GM23338 (cell line): ENCODE results near the gene GADD45A. TPM values are rescaled to one million over a fixed set of nuclear protein-coding genes. Genes with fewer than 3 reads are reported as not detected.

ENCODE experiments used
- ATAC-seq: fragments of 200-7000 bp; cut with Tn5 transposase; 3 replicates; pipeline ENCODE4 v1.9.1; 2020
- DNase-seq: peaks from one replicate; pipeline ENCODE4 v3.0.0-alpha.2; 2015; ENCODE audit warnings: low spot score
- H2AFZ ChIP-seq: fragments of 200-600 bp; sonication (generic); 2 replicates; pipeline ENCODE4 v1.8.0; 2016; ENCODE audit warnings: antibody characterized with exemption, mild to moderate bottlenecking, moderate library complexity
- H3F3A ChIP-seq: fragments of 200-600 bp; sonication (generic); replicated peaks from 2 replicates; pipeline ENCODE4 v1.8.0; 2017; ENCODE audit warnings: antibody characterized with exemption, mixed run types, low read depth
- H3K27ac ChIP-seq: fragments of 200-600 bp; sonication (generic); 2 replicates; pipeline ENCODE4 v1.6.1; 2016; ENCODE audit warnings: low read depth
- H3K27me3 ChIP-seq: fragments of 200-600 bp; sonication (generic); 2 replicates; pipeline ENCODE4 v1.8.0; 2016; ENCODE audit warnings: mild to moderate bottlenecking, mixed run types, moderate library complexity; ENCODE audit not compliant: insufficient read depth
- H3K36me3 ChIP-seq: fragments of 200-600 bp; sonication (generic); 2 replicates; pipeline ENCODE4 v1.8.0; 2016; ENCODE audit warnings: mild to moderate bottlenecking; ENCODE audit not compliant: insufficient read depth
- H3K4me1 ChIP-seq: fragments of 200-600 bp; sonication (generic); 2 replicates; pipeline ENCODE4 v1.8.0; 2016; ENCODE audit warnings: mild to moderate bottlenecking, moderate library complexity; ENCODE audit not compliant: insufficient read depth
- H3K4me2 ChIP-seq: fragments of 200-600 bp; sonication (generic); 2 replicates; pipeline ENCODE4 v1.7.1; 2017; ENCODE audit warnings: mixed run types
- H3K4me3 ChIP-seq: fragments of 200-600 bp; sonication (generic); 2 replicates; pipeline ENCODE4 v1.6.1; 2016; ENCODE audit warnings: mixed run types
- H3K79me2 ChIP-seq: fragments of 200-600 bp; sonication (generic); replicated peaks from 2 replicates; pipeline ENCODE4 v1.8.0; 2017; ENCODE audit warnings: mild to moderate bottlenecking; ENCODE audit not compliant: insufficient read depth
- H3K9me2 ChIP-seq: fragments of 200-600 bp; sonication (generic); 2 replicates; pipeline ENCODE4 v1.8.0; 2017; ENCODE audit not compliant: insufficient read depth
- H4K20me1 ChIP-seq: fragments of 200-600 bp; sonication (generic); replicated peaks from 2 replicates; pipeline ENCODE4 v1.8.0; 2017; ENCODE audit warnings: mild to moderate bottlenecking; ENCODE audit not compliant: insufficient read depth
- H3K27ac Mint-ChIP-seq: 2 replicates; pipeline ENCODE4 v1.8.0; 2020; ENCODE audit warnings: inconsistent platforms, mild to moderate bottlenecking, moderate library complexity, mixed read lengths
- H3K27me3 Mint-ChIP-seq: 3 replicates; pipeline ENCODE4 v1.8.0; 2022; ENCODE audit warnings: low read depth, mild to moderate bottlenecking, moderate library complexity, mixed read lengths, inconsistent platforms; ENCODE audit not compliant: insufficient read depth, poor library complexity
- H3K36me3 Mint-ChIP-seq: 3 replicates; pipeline ENCODE4 v1.8.0; 2021; ENCODE audit warnings: low read depth, mild to moderate bottlenecking, inconsistent platforms, moderate library complexity, mixed read lengths
- H3K4me1 Mint-ChIP-seq: 3 replicates; pipeline ENCODE4 v1.8.0; 2020; ENCODE audit warnings: mild to moderate bottlenecking, inconsistent platforms, mixed read lengths
- H3K4me3 Mint-ChIP-seq: 3 replicates; pipeline ENCODE4 v1.8.0; 2021; ENCODE audit warnings: moderate library complexity, mild to moderate bottlenecking, inconsistent platforms, mixed read lengths
- H3K9me3 Mint-ChIP-seq: 3 replicates; pipeline ENCODE4 v1.8.0; 2020; ENCODE audit warnings: moderate library complexity, mild to moderate bottlenecking, inconsistent platforms, mixed read lengths
- EZH2phosphoT487 ChIP-seq: fragments of 200-600 bp; sonication (generic); IDR thresholded peaks from one replicate; pipeline ENCODE4 v1.8.1; 2018; ENCODE audit warnings: antibody characterized with exemption; ENCODE audit not compliant: unreplicated experiment
- STAT1 ChIP-seq: IDR thresholded peaks from one replicate; pipeline ENCODE4 v1.6.1; 2016; ENCODE audit warnings: antibody characterized with exemption; ENCODE audit not compliant: unreplicated experiment
- ZNF114 ChIP-seq: fragments of 250-450 bp; sonication (Bioruptor Pico); IDR thresholded peaks from 2 replicates; pipeline ENCODE4 v1.5.0; 2020; ENCODE audit warnings: mild to moderate bottlenecking, moderate library complexity
- polyA plus RNA-seq: library from polyadenylated mRNA; unstranded; fragments of >200 nt; fragmentation: Nextera tagmentation; extraction: Ambion mirVana; gene quantifications from 2 replicates; pipeline ENCODE4 v1.2.1, GENCODE V29; 2016
- total RNA-seq: library from RNA; depleted of rRNA; stranded (reverse); fragments of >200 nt; shearing (Covaris generic); gene quantifications from 2 replicates; pipeline ENCODE4 v1.2.3, GENCODE V29; 2014
- TF ChIP-seq, protein P1 (sequence below): IDR thresholded peaks from one replicate; pipeline ENCODE4 v1.6.1; 2018; ENCODE audit warnings: antibody characterized with exemption; ENCODE audit not compliant: unreplicated experiment
- TF ChIP-seq, protein P2 (sequence below), 2 experiments: fragments of 200-600 bp in 1 of 2; sonication (generic) in 1 of 2; conservative IDR thresholded peaks; 2 replicates each; pipeline versions ENCODE4 v1.5.1 to v1.6.1; 2016 to 2017; ENCODE audit warnings: antibody characterized with exemption in 2 of 2, low read depth in 2 of 2, mild to moderate bottlenecking in 2 of 2, moderate library complexity in 1 of 2
- TF ChIP-seq, protein P3 (sequence below): IDR thresholded peaks from 2 replicates; pipeline ENCODE4 v1.6.1; 2016; ENCODE audit warnings: antibody characterized with exemption
- TF ChIP-seq, protein P4 (sequence below): fragments of 250-450 bp; sonication (Bioruptor Pico); IDR thresholded peaks from 2 replicates; pipeline ENCODE4 v1.5.0; 2020; ENCODE audit warnings: mild to moderate bottlenecking, moderate library complexity

Gene GADD45A
- total and polyA plus RNA-seq, 2 experiments from 2014 or later: 25.9 to 39.5 TPM

DNA sequence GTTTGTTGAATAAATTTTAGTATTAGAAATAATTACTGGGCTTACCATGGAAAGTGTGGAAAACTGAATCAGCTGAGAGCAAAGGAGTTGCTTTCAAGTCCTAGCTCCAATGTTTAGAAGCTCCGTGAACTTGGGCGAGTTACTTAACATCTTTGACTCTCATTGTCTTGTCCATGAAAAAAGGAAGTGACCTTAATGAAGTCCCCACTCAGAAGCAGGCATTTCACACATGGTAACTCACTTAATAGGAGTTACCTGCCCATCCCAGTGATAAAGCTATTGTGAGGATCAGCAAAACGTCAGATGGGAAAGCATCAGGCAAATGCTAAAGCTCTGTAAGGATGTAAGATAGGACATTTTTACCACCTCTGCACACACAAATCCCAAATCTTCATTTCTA, 34.0 kb upstream of the GADD45A start (continued):
- TF ChIP-seq, protein P1, sequence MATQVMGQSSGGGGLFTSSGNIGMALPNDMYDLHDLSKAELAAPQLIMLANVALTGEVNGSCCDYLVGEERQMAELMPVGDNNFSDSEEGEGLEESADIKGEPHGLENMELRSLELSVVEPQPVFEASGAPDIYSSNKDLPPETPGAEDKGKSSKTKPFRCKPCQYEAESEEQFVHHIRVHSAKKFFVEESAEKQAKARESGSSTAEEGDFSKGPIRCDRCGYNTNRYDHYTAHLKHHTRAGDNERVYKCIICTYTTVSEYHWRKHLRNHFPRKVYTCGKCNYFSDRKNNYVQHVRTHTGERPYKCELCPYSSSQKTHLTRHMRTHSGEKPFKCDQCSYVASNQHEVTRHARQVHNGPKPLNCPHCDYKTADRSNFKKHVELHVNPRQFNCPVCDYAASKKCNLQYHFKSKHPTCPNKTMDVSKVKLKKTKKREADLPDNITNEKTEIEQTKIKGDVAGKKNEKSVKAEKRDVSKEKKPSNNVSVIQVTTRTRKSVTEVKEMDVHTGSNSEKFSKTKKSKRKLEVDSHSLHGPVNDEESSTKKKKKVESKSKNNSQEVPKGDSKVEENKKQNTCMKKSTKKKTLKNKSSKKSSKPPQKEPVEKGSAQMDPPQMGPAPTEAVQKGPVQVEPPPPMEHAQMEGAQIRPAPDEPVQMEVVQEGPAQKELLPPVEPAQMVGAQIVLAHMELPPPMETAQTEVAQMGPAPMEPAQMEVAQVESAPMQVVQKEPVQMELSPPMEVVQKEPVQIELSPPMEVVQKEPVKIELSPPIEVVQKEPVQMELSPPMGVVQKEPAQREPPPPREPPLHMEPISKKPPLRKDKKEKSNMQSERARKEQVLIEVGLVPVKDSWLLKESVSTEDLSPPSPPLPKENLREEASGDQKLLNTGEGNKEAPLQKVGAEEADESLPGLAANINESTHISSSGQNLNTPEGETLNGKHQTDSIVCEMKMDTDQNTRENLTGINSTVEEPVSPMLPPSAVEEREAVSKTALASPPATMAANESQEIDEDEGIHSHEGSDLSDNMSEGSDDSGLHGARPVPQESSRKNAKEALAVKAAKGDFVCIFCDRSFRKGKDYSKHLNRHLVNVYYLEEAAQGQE: no peak
- TF ChIP-seq EZH2phosphoT487: no peak
- TF ChIP-seq, protein P2, sequence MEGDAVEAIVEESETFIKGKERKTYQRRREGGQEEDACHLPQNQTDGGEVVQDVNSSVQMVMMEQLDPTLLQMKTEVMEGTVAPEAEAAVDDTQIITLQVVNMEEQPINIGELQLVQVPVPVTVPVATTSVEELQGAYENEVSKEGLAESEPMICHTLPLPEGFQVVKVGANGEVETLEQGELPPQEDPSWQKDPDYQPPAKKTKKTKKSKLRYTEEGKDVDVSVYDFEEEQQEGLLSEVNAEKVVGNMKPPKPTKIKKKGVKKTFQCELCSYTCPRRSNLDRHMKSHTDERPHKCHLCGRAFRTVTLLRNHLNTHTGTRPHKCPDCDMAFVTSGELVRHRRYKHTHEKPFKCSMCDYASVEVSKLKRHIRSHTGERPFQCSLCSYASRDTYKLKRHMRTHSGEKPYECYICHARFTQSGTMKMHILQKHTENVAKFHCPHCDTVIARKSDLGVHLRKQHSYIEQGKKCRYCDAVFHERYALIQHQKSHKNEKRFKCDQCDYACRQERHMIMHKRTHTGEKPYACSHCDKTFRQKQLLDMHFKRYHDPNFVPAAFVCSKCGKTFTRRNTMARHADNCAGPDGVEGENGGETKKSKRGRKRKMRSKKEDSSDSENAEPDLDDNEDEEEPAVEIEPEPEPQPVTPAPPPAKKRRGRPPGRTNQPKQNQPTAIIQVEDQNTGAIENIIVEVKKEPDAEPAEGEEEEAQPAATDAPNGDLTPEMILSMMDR (conservative IDR thresholded peaks at IDR 0.05; ENCODE audit: low read depth in 2 of 2): no peak

DNA sequence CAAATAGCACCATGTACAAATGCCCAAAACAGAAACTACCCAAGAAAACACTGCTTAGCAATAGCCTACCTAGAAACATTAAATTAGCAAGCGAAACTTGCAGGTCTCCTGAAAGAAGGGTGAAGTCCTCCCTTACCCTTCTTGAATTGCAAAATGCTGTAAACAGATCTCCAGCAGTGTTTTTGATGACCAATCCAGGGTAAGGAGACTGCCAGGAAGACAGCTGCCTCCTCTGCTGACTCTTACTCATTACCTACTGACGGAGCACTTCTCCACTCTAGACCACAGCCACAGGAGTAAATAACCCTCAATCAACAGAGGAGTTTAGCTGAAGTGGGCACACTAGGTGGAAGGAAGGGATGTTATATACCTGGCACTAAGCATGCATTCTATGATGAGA, 32.2 kb upstream of the GADD45A start:
- Histone ChIP-seq H4K20me1 (no peaks in the 10 kb centered on the region), H3K27ac (no peak overlapping the region), H3K4me3 (no peak overlapping the region), H3K4me2 (peak overlapping the region; percentile 58; the same call in 1 of the 2 replicates), H3K9me2 (no peaks in the 10 kb centered on the region), H3K79me2 (no peaks in the 10 kb centered on the region), H3K27me3 (no peaks in the 10 kb centered on the region), H3K4me1 (peaks cover 10% of the 10 kb centered on the region), H3F3A (no peaks in the 10 kb centered on the region), H3K36me3 (no peaks in the 10 kb centered on the region), H2AFZ (no peak overlapping the region)
- no peak overlapping the region for H3K4me3 Mint-ChIP-seq
- H3K4me1 Mint-ChIP-seq: peaks cover 19% of the 10 kb centered on the region
- no peaks in the 10 kb centered on the region; the same call in 2 of the 3 replicates for H3K9me3 Mint-ChIP-seq
- H3K27me3 Mint-ChIP-seq: peaks cover 2% of the 10 kb centered on the region
- DNase-seq (peak; percentile 21), ATAC-seq (peak; percentile 76)
- H3K27ac Mint-ChIP-seq: no peak overlapping the region
- no peaks in the 10 kb centered on the region for H3K36me3 Mint-ChIP-seq
- TF ChIP-seq STAT1 (no peak), ZNF114 (CRISPR knock-in tag) (no peak)
- TF ChIP-seq, protein P3, sequence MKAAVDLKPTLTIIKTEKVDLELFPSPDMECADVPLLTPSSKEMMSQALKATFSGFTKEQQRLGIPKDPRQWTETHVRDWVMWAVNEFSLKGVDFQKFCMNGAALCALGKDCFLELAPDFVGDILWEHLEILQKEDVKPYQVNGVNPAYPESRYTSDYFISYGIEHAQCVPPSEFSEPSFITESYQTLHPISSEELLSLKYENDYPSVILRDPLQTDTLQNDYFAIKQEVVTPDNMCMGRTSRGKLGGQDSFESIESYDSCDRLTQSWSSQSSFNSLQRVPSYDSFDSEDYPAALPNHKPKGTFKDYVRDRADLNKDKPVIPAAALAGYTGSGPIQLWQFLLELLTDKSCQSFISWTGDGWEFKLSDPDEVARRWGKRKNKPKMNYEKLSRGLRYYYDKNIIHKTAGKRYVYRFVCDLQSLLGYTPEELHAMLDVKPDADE: no peak
- TF ChIP-seq, protein P4, sequence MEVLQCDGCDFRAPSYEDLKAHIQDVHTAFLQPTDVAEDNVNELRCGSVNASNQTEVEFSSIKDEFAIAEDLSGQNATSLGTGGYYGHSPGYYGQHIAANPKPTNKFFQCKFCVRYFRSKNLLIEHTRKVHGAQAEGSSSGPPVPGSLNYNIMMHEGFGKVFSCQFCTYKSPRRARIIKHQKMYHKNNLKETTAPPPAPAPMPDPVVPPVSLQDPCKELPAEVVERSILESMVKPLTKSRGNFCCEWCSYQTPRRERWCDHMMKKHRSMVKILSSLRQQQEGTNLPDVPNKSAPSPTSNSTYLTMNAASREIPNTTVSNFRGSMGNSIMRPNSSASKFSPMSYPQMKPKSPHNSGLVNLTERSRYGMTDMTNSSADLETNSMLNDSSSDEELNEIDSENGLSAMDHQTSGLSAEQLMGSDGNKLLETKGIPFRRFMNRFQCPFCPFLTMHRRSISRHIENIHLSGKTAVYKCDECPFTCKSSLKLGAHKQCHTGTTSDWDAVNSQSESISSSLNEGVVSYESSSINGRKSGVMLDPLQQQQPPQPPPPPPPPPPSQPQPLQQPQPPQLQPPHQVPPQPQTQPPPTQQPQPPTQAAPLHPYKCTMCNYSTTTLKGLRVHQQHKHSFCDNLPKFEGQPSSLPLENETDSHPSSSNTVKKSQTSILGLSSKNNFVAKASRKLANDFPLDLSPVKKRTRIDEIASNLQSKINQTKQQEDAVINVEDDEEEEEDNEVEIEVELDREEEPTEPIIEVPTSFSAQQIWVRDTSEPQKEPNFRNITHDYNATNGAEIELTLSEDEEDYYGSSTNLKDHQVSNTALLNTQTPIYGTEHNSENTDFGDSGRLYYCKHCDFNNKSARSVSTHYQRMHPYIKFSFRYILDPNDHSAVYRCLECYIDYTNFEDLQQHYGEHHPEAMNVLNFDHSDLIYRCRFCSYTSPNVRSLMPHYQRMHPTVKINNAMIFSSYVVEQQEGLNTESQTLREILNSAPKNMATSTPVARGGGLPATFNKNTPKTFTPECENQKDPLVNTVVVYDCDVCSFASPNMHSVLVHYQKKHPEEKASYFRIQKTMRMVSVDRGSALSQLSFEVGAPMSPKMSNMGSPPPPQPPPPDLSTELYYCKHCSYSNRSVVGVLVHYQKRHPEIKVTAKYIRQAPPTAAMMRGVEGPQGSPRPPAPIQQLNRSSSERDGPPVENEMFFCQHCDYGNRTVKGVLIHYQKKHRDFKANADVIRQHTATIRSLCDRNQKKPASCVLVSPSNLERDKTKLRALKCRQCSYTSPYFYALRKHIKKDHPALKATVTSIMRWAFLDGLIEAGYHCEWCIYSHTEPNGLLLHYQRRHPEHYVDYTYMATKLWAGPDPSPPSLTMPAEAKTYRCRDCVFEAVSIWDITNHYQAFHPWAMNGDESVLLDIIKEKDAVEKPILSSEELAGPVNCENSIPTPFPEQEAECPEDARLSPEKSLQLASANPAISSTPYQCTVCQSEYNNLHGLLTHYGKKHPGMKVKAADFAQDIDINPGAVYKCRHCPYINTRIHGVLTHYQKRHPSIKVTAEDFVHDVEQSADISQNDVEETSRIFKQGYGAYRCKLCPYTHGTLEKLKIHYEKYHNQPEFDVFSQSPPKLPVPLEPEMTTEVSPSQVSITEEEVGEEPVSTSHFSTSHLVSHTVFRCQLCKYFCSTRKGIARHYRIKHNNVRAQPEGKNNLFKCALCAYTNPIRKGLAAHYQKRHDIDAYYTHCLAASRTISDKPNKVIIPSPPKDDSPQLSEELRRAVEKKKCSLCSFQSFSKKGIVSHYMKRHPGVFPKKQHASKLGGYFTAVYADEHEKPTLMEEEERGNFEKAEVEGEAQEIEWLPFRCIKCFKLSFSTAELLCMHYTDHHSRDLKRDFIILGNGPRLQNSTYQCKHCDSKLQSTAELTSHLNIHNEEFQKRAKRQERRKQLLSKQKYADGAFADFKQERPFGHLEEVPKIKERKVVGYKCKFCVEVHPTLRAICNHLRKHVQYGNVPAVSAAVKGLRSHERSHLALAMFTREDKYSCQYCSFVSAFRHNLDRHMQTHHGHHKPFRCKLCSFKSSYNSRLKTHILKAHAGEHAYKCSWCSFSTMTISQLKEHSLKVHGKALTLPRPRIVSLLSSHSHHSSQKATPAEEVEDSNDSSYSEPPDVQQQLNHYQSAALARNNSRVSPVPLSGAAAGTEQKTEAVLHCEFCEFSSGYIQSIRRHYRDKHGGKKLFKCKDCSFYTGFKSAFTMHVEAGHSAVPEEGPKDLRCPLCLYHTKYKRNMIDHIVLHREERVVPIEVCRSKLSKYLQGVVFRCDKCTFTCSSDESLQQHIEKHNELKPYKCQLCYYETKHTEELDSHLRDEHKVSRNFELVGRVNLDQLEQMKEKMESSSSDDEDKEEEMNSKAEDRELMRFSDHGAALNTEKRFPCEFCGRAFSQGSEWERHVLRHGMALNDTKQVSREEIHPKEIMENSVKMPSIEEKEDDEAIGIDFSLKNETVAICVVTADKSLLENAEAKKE (CRISPR knock-in tag): no peak
- TF ChIP-seq, protein P1: no peak
